IMR-90 (cell line): ENCODE results near the gene KYAT1. TPM values are rescaled to one million over a fixed set of nuclear protein-coding genes. Genes with fewer than 3 reads are reported as not detected.

Experiments
- ATAC-seq: fragments of 200-7000 bp; cut with Tn5 transposase; 2 replicates; pipeline ENCODE4 v1.9.1; 2020; ENCODE audit warnings: low read depth, mild to moderate bottlenecking, moderate library complexity
- BruUV-seq: library from RNA; stranded (reverse); fragments of 400-500 nt; replicated peaks from 2 replicates; lab custom pipeline; 2021; lab: Mats Ljungman, UMichigan
- CTCF ChIA-PET: fragments of 300-600 bp; formaldehyde crosslinking; extraction: SDS; loops from one replicate; lab custom pipeline; 2021; ENCODE audit warnings: antibody characterized with exemption; lab: Yijun Ruan, JAX
- POLR2A ChIA-PET: fragments of 300-600 bp; sonication (Branson Sonifier 250); formaldehyde crosslinking; loops from one replicate; lab custom pipeline; 2022; ENCODE audit warnings: antibody characterized with exemption; ENCODE audit not compliant: unreplicated experiment; lab: Charles Lee
- DNase-seq: peaks from one replicate; pipeline ENCODE4 v3.0.0; 2013
- H2AFZ ChIP-seq: replicated peaks from 2 replicates; pipeline ENCODE3; 2013; ENCODE audit warnings: low read length, mild to moderate bottlenecking; ENCODE audit not compliant: poor library complexity
- H2AK5ac ChIP-seq: 2 replicates; pipeline ENCODE4 v1.6.1; 2013; ENCODE audit warnings: low read depth, low read length, inconsistent platforms
- H2AK9ac ChIP-seq: replicated peaks from 2 replicates; pipeline ENCODE3; 2013; ENCODE audit warnings: mild to moderate bottlenecking, low read depth, low read length, moderate library complexity; ENCODE audit not compliant: poor library complexity
- H2BK120ac ChIP-seq: 2 replicates; pipeline ENCODE4 v1.6.1; 2013; ENCODE audit warnings: low read depth, low read length, inconsistent platforms
- H2BK15ac ChIP-seq: 3 replicates; pipeline ENCODE4 v1.6.1; 2013; ENCODE audit warnings: low read depth, low read length, inconsistent platforms
- H2BK20ac ChIP-seq: 2 replicates; pipeline ENCODE4 v1.6.1; 2013; ENCODE audit warnings: low read depth, mild to moderate bottlenecking, inconsistent platforms, low read length, moderate library complexity
- H2BK5ac ChIP-seq: 2 replicates; pipeline ENCODE4 v1.6.1; 2013; ENCODE audit warnings: mild to moderate bottlenecking, low read depth, low read length, inconsistent platforms; ENCODE audit not compliant: poor library complexity, severe bottlenecking
- H3K14ac ChIP-seq: replicated peaks from 2 replicates; pipeline ENCODE4 v1.6.1; 2013; ENCODE audit warnings: low read depth, low read length, inconsistent platforms
- H3K18ac ChIP-seq: 2 replicates; pipeline ENCODE4 v1.6.1; 2013; ENCODE audit warnings: low read depth, low read length, control low read depth
- H3K23ac ChIP-seq: 2 replicates; pipeline ENCODE4 v1.6.1; 2013; ENCODE audit warnings: low read depth, low read length, inconsistent platforms
- H3K27ac ChIP-seq: 2 replicates; pipeline ENCODE4 v1.5.1; 2013; ENCODE audit warnings: mild to moderate bottlenecking, control low read depth, low read length; ENCODE audit not compliant: insufficient read depth
- H3K27me3 ChIP-seq: 2 replicates; pipeline ENCODE4 v1.6.1; 2013; ENCODE audit warnings: low read length; ENCODE audit not compliant: control insufficient read depth, insufficient read depth
- H3K36me3 ChIP-seq: 2 replicates; pipeline ENCODE4 v1.6.1; 2013; ENCODE audit warnings: low read length, mixed read lengths; ENCODE audit not compliant: control insufficient read depth, insufficient read depth
- H3K4ac ChIP-seq: 2 replicates; pipeline ENCODE4 v1.6.1; 2013; ENCODE audit warnings: low read depth, low read length, inconsistent platforms
- H3K4me1 ChIP-seq: 2 replicates; pipeline ENCODE4 v1.6.1; 2013; ENCODE audit warnings: low read length, mixed read lengths; ENCODE audit not compliant: control insufficient read depth, insufficient read depth
- H3K4me2 ChIP-seq: 2 replicates; pipeline ENCODE4 v1.6.1; 2013; ENCODE audit warnings: low read depth, mild to moderate bottlenecking, control low read depth, low read length, moderate library complexity
- H3K4me3 ChIP-seq: 2 replicates; pipeline ENCODE4 v1.5.1; 2013; ENCODE audit warnings: low read depth, mild to moderate bottlenecking, control low read depth, low read length, moderate library complexity; ENCODE audit not compliant: insufficient read depth
- H3K56ac ChIP-seq: 2 replicates; pipeline ENCODE4 v1.6.1; 2013; ENCODE audit warnings: low read length, inconsistent platforms; ENCODE audit not compliant: insufficient read depth; ENCODE audit errors: extremely low read depth
- H3K79me1 ChIP-seq, 2 experiments: 2 replicates each; pipeline ENCODE4 v1.6.1; 2013; ENCODE audit warnings: low read length in 2 of 2, inconsistent platforms in 1 of 2, low read depth in 1 of 2
- H3K9ac ChIP-seq: 2 replicates; pipeline ENCODE4 v1.6.1; 2013; ENCODE audit warnings: low read depth, low read length, control low read depth
- H3K9me1 ChIP-seq: 2 replicates; pipeline ENCODE4 v1.6.1; 2013; ENCODE audit warnings: low read length, inconsistent platforms; ENCODE audit not compliant: insufficient read depth
- H3K9me3 ChIP-seq: 2 replicates; pipeline ENCODE4 v1.6.1; 2013; ENCODE audit warnings: low read length; ENCODE audit not compliant: control insufficient read depth, insufficient read depth
- H4K20me1 ChIP-seq: 2 replicates; pipeline ENCODE4 v1.6.1; 2013; ENCODE audit warnings: low read length, inconsistent platforms; ENCODE audit not compliant: insufficient read depth
- H4K5ac ChIP-seq: 2 replicates; pipeline ENCODE4 v1.6.1; 2013; ENCODE audit warnings: mild to moderate bottlenecking, low read depth, low read length, control low read depth
- H4K8ac ChIP-seq, 2 experiments: 2 replicates each; pipeline ENCODE4 v1.6.1; 2013; ENCODE audit warnings: low read depth in 2 of 2, low read length in 2 of 2, control low read depth in 1 of 2, inconsistent platforms in 1 of 2
- H4K91ac ChIP-seq: 2 replicates; pipeline ENCODE4 v1.6.1; 2013; ENCODE audit warnings: low read depth, low read length, inconsistent platforms; ENCODE audit not compliant: insufficient read depth
- BHLHE40 ChIP-seq: fragments of 150-350 bp; IDR thresholded peaks from 2 replicates; pipeline ENCODE4 v1.6.1; 2016; ENCODE audit warnings: mild to moderate bottlenecking, low read depth, low read length
- CEBPB ChIP-seq: IDR thresholded peaks from 2 replicates; pipeline ENCODE4 v1.6.1; 2012; ENCODE audit warnings: low read depth, low read length, improper control_type of control experiment
- CHD1 ChIP-seq: IDR thresholded peaks from 2 replicates; pipeline ENCODE4 v1.6.1; 2012; ENCODE audit warnings: low read depth, low read length, improper control_type of control experiment
- CTCF ChIP-seq: conservative IDR thresholded peaks from 2 replicates; pipeline ENCODE4 v1.5.1; 2012; ENCODE audit warnings: mild to moderate bottlenecking, low read depth, low read length, improper control_type of control experiment
- ELK1 ChIP-seq: fragments of 150-350 bp; IDR thresholded peaks from 2 replicates; pipeline ENCODE4 v1.6.1; 2016; ENCODE audit warnings: low read depth, mild to moderate bottlenecking, low read length, moderate library complexity, borderline replicate concordance
- FOS ChIP-seq: fragments of 150-350 bp; IDR thresholded peaks from 2 replicates; pipeline ENCODE4 v1.6.1; 2016; ENCODE audit warnings: low read depth, low read length
- MAFK ChIP-seq: IDR thresholded peaks from 2 replicates; pipeline ENCODE4 v1.6.1; 2012; ENCODE audit warnings: low read depth, low read length, improper control_type of control experiment
- MAZ ChIP-seq: IDR thresholded peaks from 2 replicates; pipeline ENCODE4 v1.6.1; 2012; ENCODE audit warnings: low read depth, mild to moderate bottlenecking, low read length, improper control_type of control experiment, moderate library complexity, borderline replicate concordance
- MXI1 ChIP-seq: IDR thresholded peaks from 2 replicates; pipeline ENCODE4 v1.6.1; 2012; ENCODE audit warnings: low read depth, mild to moderate bottlenecking, low read length, moderate library complexity, borderline replicate concordance
- POLR2A ChIP-seq: IDR thresholded peaks from 2 replicates; pipeline ENCODE4 v1.6.1; 2012; ENCODE audit warnings: mild to moderate bottlenecking, low read depth, low read length
- RAD21 ChIP-seq: IDR thresholded peaks from 2 replicates; pipeline ENCODE4 v1.6.1; 2012; ENCODE audit warnings: low read length, improper control_type of control experiment
- RCOR1 ChIP-seq: IDR thresholded peaks from 2 replicates; pipeline ENCODE4 v1.6.1; 2012; ENCODE audit warnings: mild to moderate bottlenecking, low read length, improper control_type of control experiment; ENCODE audit not compliant: insufficient replicate concordance
- RFX5 ChIP-seq: IDR thresholded peaks from 2 replicates; pipeline ENCODE4 v1.8.0; 2012; ENCODE audit warnings: low read depth, mild to moderate bottlenecking, low read length, moderate library complexity
- USF2 ChIP-seq: fragments of 150-350 bp; IDR thresholded peaks from 2 replicates; pipeline ENCODE4 v1.6.1; 2017; ENCODE audit warnings: mild to moderate bottlenecking, antibody characterized with exemption, low read length, low read depth
- WGBS, 2 experiments: methylation state at CpG; one replicate each; pipeline versions ENCODE4 v1.1.5 to v1.1.7; 2013; ENCODE audit warnings: missing lambda C conversion rate in 2 of 2; ENCODE audit not compliant: insufficient read length in 1 of 2; ENCODE audit errors: extremely low coverage in 2 of 2; 5-methylcytosine and 5-hydroxymethylcytosine counted together
- dilution Hi-C: fragments of 300-500 bp; cut with HindIII; formaldehyde crosslinking; loops from one replicate; pipeline ENCODE4 v1.14.3; 2018; ENCODE audit warnings: low sequenced_read_pairs; ENCODE audit not compliant: unreplicated experiment
- in situ Hi-C: fragments of 300-500 bp; cut with MboI; formaldehyde crosslinking; loops from 3 replicates; pipeline ENCODE4 v1.14.3; 2019; ENCODE audit warnings: low sequenced_read_pairs, inconsistent platforms, mixed read lengths
- intact Hi-C: fragments of 100-400 bp; cut with micrococcal nuclease; formaldehyde crosslinking; loops from 2 replicates; pipeline ENCODE4 v1.10.0; 2022
- polyA plus RNA-seq, 3 experiments: library from polyadenylated mRNA; depleted of rRNA; stranded (reverse); fragments of >200 nt; gene quantifications; 2 replicates each; pipeline ENCODE4 v1.2.3, GENCODE V29; 2012; ENCODE audit warnings: low replicate concordance in 1 of 3
- total RNA-seq: library from RNA; depleted of rRNA; stranded (reverse); fragments of >200 nt; gene quantifications from 2 replicates; pipeline ENCODE4 v1.2.3, GENCODE V29; 2012

Gene KYAT1
- total and polyA plus RNA-seq, 2 of the 4 experiments (the other 2 are of a cell fraction) = 6.8 to 9.5 TPM

- H2BK20ac ChIP-seq = no peak overlapping the region
- H2AFZ ChIP-seq = no peak overlapping the region
- no peak overlapping the region for H2BK15ac ChIP-seq
- dilution Hi-C loops = no loop called here
- H4K8ac ChIP-seq = no peak overlapping the region
- BruUV-seq = no TSS peak
- H3K56ac ChIP-seq = no peak overlapping the region
- no peaks in the 10 kb centered on the region for H3K4me1 ChIP-seq
- H4K20me1 ChIP-seq = no peaks in the 10 kb centered on the region
- WGBS, 2 experiments = 97% methylated on average over 12 of the region's 14 CpGs; no CpG with 5 or more reads in 1 of the 2 experiments
- intact Hi-C loops = no loop called here
- no peak overlapping the region for H4K5ac ChIP-seq
- no peaks in the 10 kb centered on the region for H3K27me3 ChIP-seq
- TF ChIP-seq CTCF = no peak
- TF ChIP-seq CEBPB = no peak
- TF ChIP-seq USF2 = no peak
- TF ChIP-seq ELK1 = no peak
- TF ChIP-seq MXI1 = no peak
- TF ChIP-seq POLR2A = no peak
- no peak for TF ChIP-seq BHLHE40
- TF ChIP-seq FOS = no peak
- no peak for TF ChIP-seq RAD21
- no peak for TF ChIP-seq MAZ
- TF ChIP-seq RFX5 = no peak
- no peak for TF ChIP-seq CHD1
- no peak for TF ChIP-seq MAFK
- TF ChIP-seq RCOR1 = no peak
- H3K14ac ChIP-seq = no peak overlapping the region
- ChIA-PET POLR2A (interaction anchor here (0.6 kb wide), 1 partner anchor 22 kb away, joined by 4 read pairs; the partner anchor contains the start of gene SPOUT1), CTCF (no interaction called here)
- H2AK5ac ChIP-seq = no peak overlapping the region
- no peak overlapping the region for H3K27ac ChIP-seq
- no peaks in the 10 kb centered on the region for H3K9me3 ChIP-seq
- DNase-seq (no peak), ATAC-seq (no peak)
- H2BK5ac ChIP-seq = no peak overlapping the region
- no peak overlapping the region for H3K4me3 ChIP-seq
- H3K9me1 ChIP-seq = no peaks in the 10 kb centered on the region
- no peak overlapping the region for H2AK9ac ChIP-seq
- in situ Hi-C loops = no loop called here
- H3K23ac ChIP-seq = no peak overlapping the region
- H3K4me2 ChIP-seq = no peak overlapping the region
- H2BK120ac ChIP-seq = no peak overlapping the region
- H3K36me3 ChIP-seq = peaks cover 38% of the 10 kb centered on the region
- no peak overlapping the region for H4K91ac ChIP-seq
- no peaks in the 10 kb centered on the region for H3K79me1 ChIP-seq
- H3K18ac ChIP-seq = no peak overlapping the region
- no peak overlapping the region for H3K4ac ChIP-seq
- H3K9ac ChIP-seq = no peak overlapping the region
Measured at GRCh38 chr9:128807827-128808226, 73.9 kb downstream of the KYAT1 start.
